CD4-positive, alpha-beta T cell treated with Interleukin-17A for 1 hour (primary cell): ENCODE results near the gene KCNH2.
"Not testable (repeated sequence)": the region's sequence is repeated elsewhere in the genome, so short reads cannot be mapped to it uniquely, and the experiment has no call there.

ENCODE experiments used
- DNase-seq: peaks from one replicate; pipeline ENCODE4 v3.0.0-alpha.2; 2020

The KCNH2 gene

GRCh38 chr7:151012031-151012692 is 34.0 kb upstream of the KCNH2 start:
- DNase-seq = no peak

- DNase-seq = not testable (repeated sequence)
Measured at GRCh38 chr7:151011616-151012015, 33.5 kb upstream of the KCNH2 start.

GRCh38 chr7:151011097-151011409 is 32.9 kb upstream of the KCNH2 start:
- no peak for DNase-seq

- peak; percentile 58 for DNase-seq
Measured at GRCh38 chr7:151010307-151011096, 32.4 kb upstream of the KCNH2 start.

- no peak for DNase-seq
Measured at GRCh38 chr7:151010037-151010306, 31.9 kb upstream of the KCNH2 start.

GRCh38 chr7:151009327-151010036 is 31.4 kb upstream of the KCNH2 start:
- DNase-seq = no peak

GRCh38 chr7:151008511-151009323 is 30.6 kb upstream of the KCNH2 start:
- peak; percentile 87 for DNase-seq

- DNase-seq = peak; percentile 71
Measured at GRCh38 chr7:151008143-151008510, 30.0 kb upstream of the KCNH2 start.

- DNase-seq = no peak
Measured at GRCh38 chr7:151007469-151007898, 29.4 kb upstream of the KCNH2 start.

- no peak for DNase-seq
Measured at GRCh38 chr7:151006590-151007300, 28.6 kb upstream of the KCNH2 start.

GRCh38 chr7:151005566-151005965 is 27.4 kb upstream of the KCNH2 start:
- DNase-seq = no peak

- DNase-seq = no peak
Measured at GRCh38 chr7:151003572-151003971, 25.5 kb upstream of the KCNH2 start.

- DNase-seq = no peak
Measured at GRCh38 chr7:151001546-151001945, 23.4 kb upstream of the KCNH2 start.

GRCh38 chr7:151000897-151001495 is 22.9 kb upstream of the KCNH2 start:
- no peak for DNase-seq

GRCh38 chr7:150999497-151000230 is 21.5 kb upstream of the KCNH2 start:
- DNase-seq = peak; percentile 66

- DNase-seq = no peak
Measured at GRCh38 chr7:150999001-150999400, 20.9 kb upstream of the KCNH2 start.

GRCh38 chr7:150998341-150998740 is 20.2 kb upstream of the KCNH2 start:
- no peak for DNase-seq

- no peak for DNase-seq
Measured at GRCh38 chr7:150997817-150998216, 19.7 kb upstream of the KCNH2 start.

- no peak for DNase-seq
Measured at GRCh38 chr7:150997075-150997511, 19.0 kb upstream of the KCNH2 start.

GRCh38 chr7:150996376-150997074 is 18.4 kb upstream of the KCNH2 start:
- DNase-seq = no peak
